Stomach smooth muscle (tissue), 2 donors: ENCODE results near the gene RELN.
"Not testable (repeated sequence)": the region's sequence is repeated elsewhere in the genome, so short reads cannot be mapped to it uniquely, and the experiment has no call there.

Experiments
- H3K27ac ChIP-seq: one replicate; pipeline ENCODE4 v1.7.0; 2013; ENCODE audit warnings: mild to moderate bottlenecking, low read length, inconsistent platforms
- H3K27me3 ChIP-seq, 2 donors: one replicate each; pipeline ENCODE4 v1.7.0; 2013; ENCODE audit warnings: low read length in 2 of 2; ENCODE audit not compliant: insufficient read depth in 2 of 2, control insufficient read depth in 1 of 2
- H3K36me3 ChIP-seq, 2 donors: one replicate each; pipeline ENCODE4 v1.7.0; 2013; ENCODE audit warnings: low read length in 2 of 2; ENCODE audit not compliant: control insufficient read depth in 2 of 2, insufficient read depth in 2 of 2
- H3K4me1 ChIP-seq: one replicate; pipeline ENCODE4 v1.7.0; 2013; ENCODE audit warnings: low read length; ENCODE audit not compliant: control insufficient read depth, insufficient read depth
- H3K4me3 ChIP-seq, 2 donors: one replicate each; pipeline ENCODE4 v1.7.0; 2013; ENCODE audit warnings: low read length in 2 of 2
- H3K9ac ChIP-seq, 2 donors: one replicate each; pipeline ENCODE4 v1.7.0; 2013; ENCODE audit warnings: low read length in 2 of 2, mild to moderate bottlenecking in 1 of 2
- H3K9me3 ChIP-seq, 2 donors: one replicate each; pipeline ENCODE4 v1.7.0; 2013; ENCODE audit warnings: low read length in 2 of 2; ENCODE audit not compliant: control insufficient read depth in 2 of 2
- donor health status: healthy.
- donor health status: Pancreatic carcinoma.

Gene RELN

GRCh38 chr7:103501206-103501605 lies 488.3 kb downstream of the RELN start:
- no peaks in the 10 kb centered on the region for H3K9me3 ChIP-seq
- peaks cover 0 to 3% of the 10 kb centered on the region in 2 donors for H3K27me3 ChIP-seq
- no peak overlapping the region for H3K9ac ChIP-seq
- no peak overlapping the region for H3K27ac ChIP-seq
- H3K4me3 ChIP-seq, result no peak overlapping the region
- no peaks in the 10 kb centered on the region for H3K36me3 ChIP-seq
- no peaks in the 10 kb centered on the region for H3K4me1 ChIP-seq

- H3K27ac ChIP-seq, result no peak overlapping the region
- no peaks in the 10 kb centered on the region for H3K9me3 ChIP-seq
- H3K4me1 ChIP-seq, result no peaks in the 10 kb centered on the region
- H3K4me3 ChIP-seq, result no peak overlapping the region
- no peaks in the 10 kb centered on the region for H3K36me3 ChIP-seq
- no peak overlapping the region for H3K9ac ChIP-seq
- H3K27me3 ChIP-seq, result peaks cover 0 to 3% of the 10 kb centered on the region in 2 donors
Observed at GRCh38 chr7:103499976-103500375, 489.5 kb downstream of the RELN start.

DNA sequence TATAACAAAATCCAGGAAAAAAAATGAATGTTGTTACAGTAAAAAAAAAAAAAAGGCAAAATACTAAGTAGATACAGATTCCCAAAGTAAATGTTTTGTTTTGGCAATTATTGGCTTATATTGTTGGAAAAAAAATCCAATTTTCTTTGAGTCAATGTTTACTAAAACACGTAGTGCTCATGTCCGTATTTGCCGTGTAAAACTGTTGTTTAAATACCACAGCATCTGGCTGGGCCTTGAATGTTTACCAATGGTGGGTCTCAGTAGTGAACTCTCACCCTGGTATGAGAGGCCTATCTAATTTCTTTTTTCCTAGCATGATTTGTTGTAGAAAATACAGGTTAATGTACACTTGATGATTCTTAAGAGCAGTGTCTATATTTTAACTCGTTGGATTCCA lies 502.0 kb downstream of the RELN start:
- no peaks in the 10 kb centered on the region for H3K9me3 ChIP-seq
- no peak overlapping the region for H3K4me3 ChIP-seq
- H3K27ac ChIP-seq, result no peak overlapping the region
- H3K27me3 ChIP-seq, result no peaks in the 10 kb centered on the region
- no peaks in the 10 kb centered on the region for H3K36me3 ChIP-seq
- no peaks in the 10 kb centered on the region for H3K4me1 ChIP-seq
- no peak overlapping the region for H3K9ac ChIP-seq

GRCh38 chr7:103486873-103487272 lies 502.6 kb downstream of the RELN start:
- not testable (repeated sequence) for H3K4me1 ChIP-seq, H3K27ac ChIP-seq, H3K27me3 ChIP-seq, H3K36me3 ChIP-seq, H3K9me3 ChIP-seq, H3K4me3 ChIP-seq, H3K9ac ChIP-seq

GRCh38 chr7:103480771-103481170 lies 508.7 kb downstream of the RELN start:
- H3K9ac ChIP-seq, result no peak overlapping the region
- no peak overlapping the region for H3K4me3 ChIP-seq
- no peaks in the 10 kb centered on the region for H3K9me3 ChIP-seq
- H3K27ac ChIP-seq, result no peak overlapping the region
- no peaks in the 10 kb centered on the region for H3K36me3 ChIP-seq
- no peaks in the 10 kb centered on the region for H3K27me3 ChIP-seq
- no peaks in the 10 kb centered on the region for H3K4me1 ChIP-seq

DNA sequence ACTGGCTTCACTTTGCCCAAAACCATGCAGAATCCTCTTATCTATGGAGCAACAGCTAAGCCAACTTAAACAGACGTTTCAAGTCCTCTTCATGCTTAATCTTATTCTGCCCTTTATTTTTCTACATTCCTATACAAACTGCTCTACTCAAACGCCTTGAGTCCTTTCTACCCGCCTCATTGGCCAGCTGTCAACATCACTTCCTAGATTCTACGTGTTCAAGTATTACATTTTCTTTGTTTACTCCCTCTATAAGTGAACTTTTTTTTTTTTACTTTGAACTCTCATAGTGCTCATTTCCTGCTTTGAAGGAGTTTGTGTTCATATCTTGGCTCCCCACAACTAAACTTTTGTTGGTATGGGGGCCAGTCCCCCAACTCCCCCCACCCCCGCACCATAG lies 514.5 kb downstream of the RELN start:
- no peak overlapping the region for H3K9ac ChIP-seq
- H3K27me3 ChIP-seq, result no peaks in the 10 kb centered on the region
- H3K9me3 ChIP-seq, result no peaks in the 10 kb centered on the region
- H3K36me3 ChIP-seq, result no peaks in the 10 kb centered on the region
- no peak overlapping the region for H3K4me3 ChIP-seq
- H3K4me1 ChIP-seq, result no peaks in the 10 kb centered on the region
- H3K27ac ChIP-seq, result no peak overlapping the region

- Histone ChIP-seq H3K36me3 (no peaks in the 10 kb centered on the region), H3K4me1 (no peaks in the 10 kb centered on the region), H3K9me3 (no peaks in the 10 kb centered on the region), H3K27me3 (no peaks in the 10 kb centered on the region), H3K27ac (no peak overlapping the region), H3K4me3 (no peak overlapping the region), H3K9ac (no peak overlapping the region)
Observed at GRCh38 chr7:103469095-103469948, 520.1 kb downstream of the RELN start.

DNA sequence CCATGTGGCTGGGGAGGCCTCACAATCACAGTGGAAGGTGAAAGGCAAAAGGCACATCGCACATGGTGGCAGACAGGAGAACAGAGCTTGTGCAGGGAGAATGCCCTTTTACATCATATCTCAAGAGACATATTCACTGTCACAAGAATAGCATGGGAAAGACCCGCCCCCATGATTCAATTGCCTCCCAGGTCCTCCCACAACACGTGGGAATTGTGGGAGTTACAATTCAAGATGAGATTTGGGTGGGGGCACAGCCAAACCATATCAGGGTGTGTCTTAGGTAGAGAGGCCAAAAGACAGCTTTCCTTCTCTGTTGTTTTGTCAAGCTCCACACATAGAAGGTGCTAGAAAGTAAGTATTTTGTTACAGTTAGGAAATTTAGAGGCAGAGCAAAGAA lies 522.6 kb downstream of the RELN start:
- H3K27ac ChIP-seq, result no peak overlapping the region
- no peaks in the 10 kb centered on the region for H3K27me3 ChIP-seq

DNA sequence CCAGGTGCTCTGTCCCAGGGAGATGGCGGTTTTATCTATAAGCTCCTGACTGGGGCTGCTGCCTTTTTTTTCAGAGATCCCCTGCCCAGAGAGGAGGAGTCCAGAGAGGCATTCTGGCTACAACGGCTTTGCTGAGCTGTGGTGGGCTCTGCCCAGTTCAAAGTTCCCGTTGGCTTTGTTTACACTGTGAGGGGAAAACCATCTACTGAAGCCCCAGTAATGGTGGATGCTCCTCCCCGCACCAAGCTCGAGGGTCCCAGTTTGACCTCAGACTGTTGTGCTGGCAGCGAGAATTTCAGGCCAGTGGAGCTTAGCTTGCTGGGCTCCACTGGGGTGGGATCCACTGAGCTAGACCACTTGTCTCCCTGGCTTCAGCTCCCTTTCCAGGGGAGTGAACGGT lies 527.1 kb downstream of the RELN start:
- no peaks in the 10 kb centered on the region for H3K4me1 ChIP-seq
- H3K9me3 ChIP-seq, result no peaks in the 10 kb centered on the region
- no peak overlapping the region for H3K4me3 ChIP-seq
- no peaks in the 10 kb centered on the region for H3K36me3 ChIP-seq
- H3K27ac ChIP-seq, result no peak overlapping the region
- H3K9ac ChIP-seq, result no peak overlapping the region
- H3K27me3 ChIP-seq, result no peaks in the 10 kb centered on the region

More for the DNA sequence above, 522.6 kb downstream of the RELN start:
- H3K4me1 ChIP-seq, result no peaks in the 10 kb centered on the region
- no peaks in the 10 kb centered on the region for H3K9me3 ChIP-seq
- no peak overlapping the region for H3K9ac ChIP-seq
- no peaks in the 10 kb centered on the region for H3K36me3 ChIP-seq
- H3K4me3 ChIP-seq, result no peak overlapping the region

DNA sequence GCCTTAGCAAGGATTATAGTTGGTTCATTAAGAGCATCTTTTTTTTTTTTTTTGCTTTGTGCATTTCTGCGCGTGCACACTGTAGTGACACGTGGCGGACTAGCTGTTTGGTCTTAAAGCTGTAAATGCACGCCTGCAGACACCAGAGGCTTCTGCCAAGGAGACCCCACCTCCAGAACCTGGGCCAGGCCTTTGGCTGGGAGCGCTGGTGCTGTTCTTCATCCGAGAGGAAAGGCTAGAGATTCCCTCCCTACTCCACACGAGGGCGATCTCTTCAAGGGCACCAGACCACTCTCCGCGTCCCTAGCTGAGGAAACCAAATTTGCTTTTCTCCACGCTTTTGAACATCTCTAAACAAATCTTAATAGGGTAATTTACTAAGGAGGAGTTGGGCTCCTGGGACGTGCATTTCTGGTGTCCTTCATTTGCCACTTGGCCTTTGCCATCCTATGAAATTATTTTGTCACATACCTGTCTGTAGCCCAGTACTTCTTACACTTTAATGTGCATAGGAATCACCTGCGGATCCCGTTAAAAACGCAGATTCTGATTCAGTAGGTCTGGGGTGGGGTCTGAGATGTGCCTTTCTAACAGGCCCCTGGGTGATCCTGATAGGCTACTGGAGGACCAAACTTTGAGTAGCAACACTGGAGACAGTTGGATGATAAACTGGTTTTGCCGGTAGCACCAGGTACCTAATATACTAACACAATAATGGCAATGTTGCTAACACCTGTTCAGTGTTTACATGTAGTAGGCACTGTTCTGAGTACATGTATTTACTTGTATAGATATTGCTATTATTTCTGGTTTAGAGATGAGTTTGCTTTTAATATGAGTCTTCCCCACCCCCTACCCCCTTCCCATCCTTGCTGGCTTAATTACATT lies 542.1 kb downstream of the RELN start:
- no peak overlapping the region for H3K27ac ChIP-seq
- H3K9ac ChIP-seq, result no peak overlapping the region
- H3K36me3 ChIP-seq, result no peaks in the 10 kb centered on the region
- H3K4me1 ChIP-seq, result peaks cover 2% of the 10 kb centered on the region
- H3K9me3 ChIP-seq, result no peaks in the 10 kb centered on the region
- no peak overlapping the region for H3K4me3 ChIP-seq
- peaks cover 11 to 14% of the 10 kb centered on the region in 2 donors for H3K27me3 ChIP-seq
